HTERT RPE-1 (cell line): ENCODE results near the gene IQCK.

Experiments used
- in situ Hi-C: fragments of 300-500 bp; cut with MboI; formaldehyde crosslinking; loops from 4 replicates; pipeline ENCODE4 v1.14.3; 2020; ENCODE audit warnings: low sequenced_read_pairs

Gene IQCK

GRCh38 chr16:19698480-19699465, 19.3 kb upstream of the IQCK start:
- in situ Hi-C loops = no loop called here

DNA sequence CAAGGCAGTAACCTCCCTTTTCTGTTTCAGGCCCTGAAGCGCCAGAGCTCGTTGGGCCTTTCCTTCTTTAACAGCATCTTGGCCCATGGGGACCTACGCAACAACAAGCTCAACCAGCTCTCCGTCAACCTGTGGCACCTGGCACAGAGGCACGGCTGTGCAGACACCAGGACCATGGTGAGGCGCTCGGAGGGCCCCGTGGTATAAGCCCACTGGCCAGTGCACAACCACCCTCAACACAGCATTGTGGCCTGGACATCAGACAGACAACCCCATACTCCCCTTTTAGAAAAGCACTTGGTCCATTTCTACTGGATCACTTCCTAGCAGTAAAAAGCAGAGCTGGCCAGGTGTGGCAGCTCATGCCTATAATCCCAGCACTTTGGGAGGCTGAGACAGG, 18.6 kb upstream of the IQCK start:
- in situ Hi-C loops = no loop called here

DNA sequence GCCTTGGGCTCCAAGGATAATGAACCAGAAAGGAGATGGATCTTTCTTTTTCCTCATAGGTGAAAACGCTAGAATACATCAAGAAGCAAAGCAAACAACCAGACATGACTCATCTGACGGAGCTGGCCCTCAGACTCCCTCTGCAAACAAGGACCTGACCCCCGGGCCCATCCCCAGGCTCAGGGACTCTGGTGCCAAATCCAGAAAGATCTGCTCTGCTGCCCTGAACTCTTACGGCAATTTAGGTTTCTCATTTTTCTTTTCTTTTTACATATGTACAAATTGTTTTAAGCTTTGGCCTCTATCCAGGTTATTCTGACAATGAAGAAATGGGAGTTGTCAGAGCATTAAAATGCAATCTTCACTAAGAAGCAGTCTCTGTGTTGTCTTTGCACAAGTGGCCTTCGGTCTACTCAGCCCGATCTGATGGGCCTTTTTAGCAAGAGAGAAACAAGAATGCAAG, 17.7 kb upstream of the IQCK start:
- in situ Hi-C loops = no loop called here

GRCh38 chr16:19701091-19701490, 17.0 kb upstream of the IQCK start:
- in situ Hi-C loops = no loop called here

DNA sequence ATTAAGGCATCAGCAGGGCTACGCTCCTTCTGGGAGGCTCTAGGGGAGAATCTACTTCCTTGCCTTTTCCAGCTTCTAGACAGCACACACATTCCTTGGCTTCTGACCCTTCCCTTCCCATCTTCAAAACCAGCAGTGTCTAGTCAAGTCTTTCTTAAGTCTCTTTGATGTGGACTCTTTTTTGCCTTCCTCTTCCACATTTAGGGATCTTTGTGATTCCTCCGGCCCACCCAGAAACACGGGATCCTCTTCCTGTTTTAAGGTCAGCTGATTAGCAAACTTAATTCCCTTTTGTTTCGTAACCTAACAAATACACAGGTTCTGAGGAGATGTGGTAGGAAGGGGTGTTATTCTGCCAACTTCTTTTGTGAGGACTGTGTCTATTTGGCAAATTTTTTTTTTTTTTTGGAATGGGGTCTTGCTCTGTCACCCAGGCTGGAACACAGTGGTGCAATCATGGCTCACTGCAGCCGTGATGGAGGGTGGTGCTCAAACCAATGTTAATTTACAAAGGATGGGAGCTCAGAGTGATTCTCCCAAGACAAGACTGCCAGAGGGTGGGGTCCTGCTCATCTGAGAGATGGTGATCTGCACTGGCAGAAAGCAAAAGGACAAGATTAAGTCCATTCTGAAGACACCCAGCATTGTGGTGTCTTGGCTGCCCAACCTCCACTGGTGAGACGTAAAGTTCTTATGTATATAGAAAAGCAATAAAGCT, 14.7 kb upstream of the IQCK start:
- in situ Hi-C loops = no loop called here

GRCh38 chr16:19704321-19705145, 13.5 kb upstream of the IQCK start:
- in situ Hi-C loops = no loop called here

GRCh38 chr16:19705146-19705501, 12.9 kb upstream of the IQCK start:
- in situ Hi-C loops = no loop called here

DNA sequence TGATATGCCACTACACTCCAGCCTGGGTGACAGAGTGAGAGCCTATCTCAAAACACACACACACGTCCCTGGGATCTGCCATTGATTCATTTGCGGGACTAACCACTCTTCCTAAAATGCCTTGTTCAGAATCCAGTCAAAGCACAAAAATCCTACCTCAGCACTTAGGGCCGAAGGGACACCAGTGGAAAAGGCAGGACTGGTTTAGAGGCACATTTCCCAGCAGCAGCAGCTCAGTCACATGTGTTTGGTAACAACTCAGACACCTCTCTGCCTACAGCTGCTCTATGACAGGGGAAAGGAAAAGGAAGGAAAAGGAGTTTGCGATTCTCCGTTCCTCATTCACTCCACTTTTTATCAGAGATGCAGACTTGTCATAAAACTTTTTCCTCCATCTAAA, 12.2 kb upstream of the IQCK start:
- in situ Hi-C loops = no loop called here

GRCh38 chr16:19706846-19707245, 11.2 kb upstream of the IQCK start:
- in situ Hi-C loops = no loop called here

DNA sequence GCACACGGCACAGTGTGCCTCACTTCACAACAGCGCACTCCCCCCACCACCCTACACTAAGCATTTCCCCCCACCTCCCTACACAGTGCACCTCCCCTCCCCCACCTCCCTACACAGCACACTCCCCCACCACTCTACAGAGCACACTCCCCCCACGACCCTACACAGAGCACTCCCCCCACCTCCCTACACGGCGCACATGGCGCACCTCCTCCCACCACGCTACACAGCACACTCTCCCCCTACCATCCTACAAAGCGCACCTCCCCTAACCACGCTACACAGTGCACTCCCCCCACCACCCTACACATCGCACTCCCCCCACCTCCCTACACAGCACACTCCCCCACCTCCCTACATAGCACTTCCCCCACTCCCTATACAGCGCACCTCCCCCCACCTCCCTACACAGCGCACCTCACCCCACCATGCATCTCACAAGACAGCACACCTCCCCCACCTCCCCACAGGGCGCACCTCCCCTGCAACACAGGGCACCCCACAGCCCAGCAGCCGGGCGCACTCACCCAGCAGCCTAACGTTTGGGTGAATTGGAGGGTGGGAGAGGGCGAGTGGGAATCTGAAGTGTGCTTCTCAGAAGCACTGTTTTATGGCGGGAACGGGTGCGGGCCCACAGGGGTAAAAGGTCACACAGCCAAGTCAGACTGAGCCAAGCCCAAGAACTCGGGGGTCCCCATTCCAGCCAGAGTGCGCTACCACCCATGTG, 10.3 kb upstream of the IQCK start:
- in situ Hi-C loops = no loop called here

DNA sequence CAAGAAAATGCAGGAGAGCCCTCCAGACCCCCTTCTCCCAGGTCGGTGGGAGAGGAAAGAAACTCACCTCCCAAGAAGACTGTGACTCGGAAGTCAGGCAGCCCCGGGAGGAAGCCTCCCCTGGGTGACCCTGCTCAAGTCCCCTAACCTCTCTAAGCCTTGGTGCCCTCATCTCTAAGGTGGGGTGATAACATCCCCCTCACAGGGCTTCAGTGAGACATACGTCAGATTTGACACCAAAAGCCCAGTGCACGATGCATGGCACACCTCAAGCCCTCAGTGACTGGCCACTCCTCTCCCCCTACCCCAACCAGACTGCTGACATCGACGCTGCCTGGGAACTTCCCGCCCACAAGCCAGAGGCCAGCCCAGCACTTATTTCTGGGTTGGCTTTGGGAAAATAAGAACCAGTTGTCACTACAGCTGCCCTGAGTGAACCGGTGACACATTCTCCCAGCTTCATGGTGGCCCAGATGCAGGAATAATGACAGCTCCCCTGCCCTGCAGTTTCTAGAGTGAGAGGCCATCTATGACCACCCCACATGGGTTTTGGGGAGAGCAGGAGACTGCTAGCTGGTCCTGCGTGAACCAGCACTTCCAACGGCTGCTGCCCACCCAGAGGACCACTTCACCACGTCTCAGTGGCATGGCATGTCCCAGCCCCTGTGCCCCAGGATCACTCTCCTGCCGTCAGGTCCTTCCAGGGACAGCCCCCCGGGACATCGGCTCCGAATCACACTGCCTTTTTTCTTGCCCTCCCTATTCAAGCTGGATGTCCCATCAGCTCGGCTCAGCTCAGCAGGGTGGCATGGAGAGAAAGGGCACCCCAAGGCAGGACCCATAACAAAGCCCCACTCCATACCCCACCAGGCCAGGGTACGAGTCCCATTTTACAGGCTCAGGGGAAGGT, 9.5 kb upstream of the IQCK start:
- in situ Hi-C loops = no loop called here

GRCh38 chr16:19709381-19710136, 8.5 kb upstream of the IQCK start:
- in situ Hi-C loops = no loop called here

DNA sequence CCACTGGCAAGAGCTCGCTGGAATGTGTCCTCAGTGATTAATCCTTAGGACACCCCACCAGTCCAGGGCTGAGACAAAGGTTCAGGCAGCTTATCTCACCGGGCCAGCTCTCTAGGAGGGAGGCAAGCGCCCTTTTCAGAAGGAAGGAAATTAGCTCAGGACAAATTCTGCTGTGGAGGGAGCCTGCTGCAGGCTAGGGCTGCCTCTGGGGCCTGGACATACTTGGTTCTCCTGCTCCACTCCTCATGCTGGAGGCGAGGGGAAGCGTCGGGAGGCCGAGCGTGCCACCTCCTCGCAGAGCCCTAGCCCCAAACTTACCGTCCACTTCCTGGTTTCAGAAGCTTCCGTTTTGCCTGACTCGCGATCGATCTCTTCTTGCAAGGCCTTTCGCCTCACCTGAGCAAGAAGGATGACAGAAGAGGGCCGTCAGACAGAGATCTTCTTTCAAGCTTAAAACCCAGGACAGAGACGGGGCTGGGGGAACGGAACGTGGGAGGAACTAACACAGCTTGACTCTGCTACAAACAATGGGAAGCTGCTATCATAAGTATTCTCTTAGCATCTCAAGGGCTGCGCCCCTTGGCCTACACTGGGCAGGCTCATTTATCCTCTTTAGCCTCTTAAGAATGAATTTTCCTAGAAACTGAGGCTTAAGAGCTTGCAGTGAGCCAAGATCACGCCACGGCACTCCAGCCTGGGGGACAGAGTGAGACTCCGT, 7.7 kb upstream of the IQCK start:
- in situ Hi-C loops = no loop called here

- in situ Hi-C loops = no loop called here
These were observed 7.0 kb upstream of the IQCK start for GRCh38 chr16:19710991-19711545.

GRCh38 chr16:19711643-19712042, 6.4 kb upstream of the IQCK start:
- in situ Hi-C loops = no loop called here

GRCh38 chr16:19712418-19713058, 5.5 kb upstream of the IQCK start:
- in situ Hi-C loops = no loop called here

GRCh38 chr16:19713697-19714096, 4.4 kb upstream of the IQCK start:
- in situ Hi-C loops = no loop called here
